ENCODE results near the gene MYBPC3.

Gene MYBPC3

DNA sequence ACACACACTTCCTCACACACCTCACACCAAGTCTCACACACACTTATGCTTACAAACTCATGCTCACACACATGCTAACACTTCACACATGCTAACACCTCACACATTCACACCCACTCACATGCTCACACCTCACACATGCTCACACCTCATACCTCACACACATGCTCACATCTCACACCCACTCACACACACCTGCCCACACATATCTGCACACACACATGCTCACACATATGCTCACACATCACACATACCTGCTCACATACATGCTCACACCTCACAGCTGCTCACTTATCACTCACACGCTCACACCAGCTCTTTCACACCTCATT lies 4.5 kb upstream of the MYBPC3 start:
- DNase-seq (ENCODE audit: low read depth): no peak

DNA sequence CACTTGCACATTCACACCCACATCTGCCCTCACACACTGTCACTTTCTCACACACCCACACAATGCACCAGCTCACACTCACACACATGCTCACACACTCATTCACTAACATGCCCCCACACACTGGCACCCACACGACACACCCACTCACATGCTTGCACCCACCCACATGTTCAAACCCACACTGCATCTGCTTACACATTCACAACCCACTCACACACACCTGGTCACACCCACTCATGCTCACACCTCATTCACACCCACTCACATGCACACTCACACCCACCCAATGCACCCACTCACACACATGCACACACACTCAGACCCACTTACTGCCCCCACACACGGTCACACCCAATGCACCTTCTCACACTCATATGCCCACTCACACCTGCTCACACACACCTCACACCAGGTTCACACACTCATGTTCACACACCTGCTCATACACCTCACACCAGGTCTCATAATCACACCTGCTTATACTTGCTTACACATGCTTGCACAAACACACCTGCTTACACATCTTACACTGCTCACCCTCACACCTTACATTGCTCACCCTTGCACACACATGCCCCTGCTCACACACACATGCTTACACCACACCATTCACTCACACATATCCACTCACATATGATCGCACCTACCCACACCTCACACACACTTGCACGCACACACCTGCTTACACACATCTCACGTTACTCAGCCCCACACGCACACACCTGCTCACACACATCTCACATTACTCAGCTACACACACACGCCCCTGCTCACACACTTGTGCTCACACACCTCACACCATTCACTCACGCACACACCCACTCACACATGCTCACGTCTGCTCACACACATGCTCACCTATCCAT lies 3.9 kb upstream of the MYBPC3 start:
- no peak for DNase-seq (ENCODE audit: low read depth)

- no peak for DNase-seq (ENCODE audit: low read depth)
These were observed 3.0 kb upstream of the MYBPC3 start for GRCh38 chr11:47355283-47356128.

GRCh38 chr11:47354913-47355282 lies 2.4 kb upstream of the MYBPC3 start:
- no peak for DNase-seq (ENCODE audit: low read depth)

DNA sequence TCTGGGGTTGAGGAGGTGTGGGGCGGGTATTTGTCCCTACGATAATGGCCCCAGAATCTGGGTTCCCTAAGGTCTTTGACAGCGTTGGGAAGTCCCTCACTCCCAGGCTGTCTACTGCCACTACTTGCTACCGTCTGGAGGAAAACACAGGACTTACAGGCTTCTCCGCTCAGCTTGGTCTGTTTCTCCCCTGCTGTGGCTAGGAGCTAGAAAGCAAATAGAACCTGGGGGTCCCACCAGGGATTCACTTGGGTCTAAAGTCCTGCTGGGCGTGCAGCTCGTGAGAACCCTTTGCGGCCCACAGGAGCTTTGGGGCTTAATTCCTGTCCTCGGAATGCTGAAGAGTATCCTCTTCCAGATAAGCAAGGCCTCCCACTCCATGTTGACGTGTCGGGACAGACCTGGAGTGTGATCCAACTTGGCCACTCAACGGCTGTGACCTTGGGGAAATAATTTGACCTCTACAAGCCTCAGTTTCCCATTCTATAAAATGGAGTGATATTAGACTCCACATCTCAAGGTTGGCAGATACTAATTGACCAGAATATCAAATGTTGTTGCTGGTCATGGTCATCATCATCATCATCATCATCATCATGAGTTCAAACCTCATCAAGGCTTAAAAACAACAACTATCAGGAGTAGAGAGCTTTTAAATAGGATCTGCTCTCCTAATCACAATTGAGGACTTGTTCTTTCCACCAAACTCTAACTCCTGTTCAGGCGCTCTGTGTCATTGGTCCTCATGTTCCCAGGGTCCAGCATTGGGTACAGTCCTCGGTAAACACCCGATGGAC lies 1.7 kb upstream of the MYBPC3 start:
- no peak for DNase-seq (ENCODE audit: low read depth)

GRCh38 chr11:47351156-47352126 lies 1.1 kb downstream of the MYBPC3 start:
- no peak for DNase-seq (ENCODE audit: low read depth)

DNA sequence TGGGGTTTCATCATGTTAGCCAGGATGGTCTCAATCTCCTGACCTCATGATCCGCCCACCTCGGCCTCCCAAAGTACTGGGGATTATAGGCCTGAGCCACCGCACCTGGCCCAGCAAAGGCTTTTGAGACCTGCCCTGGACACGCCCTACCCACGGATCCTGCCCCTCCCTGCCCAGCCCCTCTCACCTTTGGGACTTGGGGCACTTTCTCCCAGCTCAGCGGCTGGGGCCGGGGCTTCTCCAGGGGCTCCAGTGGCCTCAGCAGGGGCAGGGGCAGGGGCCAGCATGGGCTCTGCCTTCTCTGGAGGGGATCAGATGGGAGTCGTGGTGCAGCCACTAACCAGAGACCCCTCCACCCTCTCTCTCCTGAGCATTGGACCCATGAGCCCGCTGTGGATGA lies 2.2 kb downstream of the MYBPC3 start:
- DNase-seq (ENCODE audit: low read depth): no peak

- no peak for DNase-seq (ENCODE audit: low read depth)
These were observed 2.9 kb downstream of the MYBPC3 start for GRCh38 chr11:47349521-47350095.

- no peak for DNase-seq (ENCODE audit: low read depth)
These were observed 3.6 kb downstream of the MYBPC3 start for GRCh38 chr11:47348859-47349258.

- DNase-seq (ENCODE audit: low read depth): no peak
These were observed 4.2 kb downstream of the MYBPC3 start for GRCh38 chr11:47348131-47348802.

DNA sequence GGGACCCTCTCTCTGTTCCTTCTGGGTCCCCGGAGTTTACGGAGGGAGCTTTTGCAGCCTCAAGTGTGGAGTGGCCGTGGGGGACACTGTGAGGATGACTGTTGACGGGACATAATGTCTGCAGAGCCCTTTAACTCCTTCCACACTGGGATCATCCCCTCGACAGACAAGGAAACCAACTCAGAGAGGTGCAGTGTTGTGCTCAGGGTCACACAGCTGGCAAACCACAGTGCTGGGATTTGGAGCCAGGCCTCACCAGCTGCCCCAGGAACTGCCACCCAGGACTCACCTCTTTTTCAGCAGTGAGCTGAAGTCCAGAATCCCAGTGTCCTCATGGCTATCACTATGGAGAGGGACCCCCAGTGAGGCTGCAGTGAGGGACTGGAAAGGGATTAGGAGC lies 5.4 kb downstream of the MYBPC3 start:
- DNase-seq (ENCODE audit: low read depth): no peak

DNA sequence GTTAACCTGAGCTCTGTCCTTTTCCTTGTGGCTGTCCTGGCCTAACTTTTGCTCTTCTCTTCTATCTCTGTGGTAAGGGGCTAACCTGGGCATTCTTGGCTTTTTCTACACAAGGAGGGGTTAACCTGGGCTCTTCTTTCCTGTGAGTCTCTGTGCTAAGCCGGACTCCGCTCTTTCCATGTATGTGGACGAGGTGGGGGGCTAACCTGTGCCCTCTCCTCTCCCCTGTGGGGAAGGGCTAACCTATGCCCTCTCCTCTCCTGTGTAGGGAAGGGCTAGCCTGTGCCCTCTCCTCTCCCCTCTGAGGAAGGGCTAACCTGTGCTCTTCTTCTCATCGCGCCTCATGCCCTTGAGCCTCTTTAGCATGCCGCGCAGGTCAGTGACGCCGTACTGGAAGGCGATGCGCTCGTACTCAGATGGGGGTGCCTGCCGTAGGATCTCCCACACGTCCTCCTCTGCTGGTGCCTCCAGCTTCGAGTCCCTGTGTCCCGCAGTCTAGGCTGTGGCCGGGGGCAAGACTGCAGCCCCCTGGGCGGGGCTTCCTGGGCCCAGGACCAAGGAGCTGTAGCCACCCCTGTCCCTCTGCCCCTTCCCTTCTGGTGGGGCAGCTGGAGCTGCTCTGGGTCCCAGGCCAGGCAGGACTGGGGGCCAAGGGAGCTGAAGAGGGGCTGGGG lies 6.5 kb downstream of the MYBPC3 start:
- no peak for DNase-seq (ENCODE audit: low read depth)

- no peak for DNase-seq (ENCODE audit: low read depth)
These were observed 9.6 kb downstream of the MYBPC3 start for GRCh38 chr11:47342854-47343253.

DNA sequence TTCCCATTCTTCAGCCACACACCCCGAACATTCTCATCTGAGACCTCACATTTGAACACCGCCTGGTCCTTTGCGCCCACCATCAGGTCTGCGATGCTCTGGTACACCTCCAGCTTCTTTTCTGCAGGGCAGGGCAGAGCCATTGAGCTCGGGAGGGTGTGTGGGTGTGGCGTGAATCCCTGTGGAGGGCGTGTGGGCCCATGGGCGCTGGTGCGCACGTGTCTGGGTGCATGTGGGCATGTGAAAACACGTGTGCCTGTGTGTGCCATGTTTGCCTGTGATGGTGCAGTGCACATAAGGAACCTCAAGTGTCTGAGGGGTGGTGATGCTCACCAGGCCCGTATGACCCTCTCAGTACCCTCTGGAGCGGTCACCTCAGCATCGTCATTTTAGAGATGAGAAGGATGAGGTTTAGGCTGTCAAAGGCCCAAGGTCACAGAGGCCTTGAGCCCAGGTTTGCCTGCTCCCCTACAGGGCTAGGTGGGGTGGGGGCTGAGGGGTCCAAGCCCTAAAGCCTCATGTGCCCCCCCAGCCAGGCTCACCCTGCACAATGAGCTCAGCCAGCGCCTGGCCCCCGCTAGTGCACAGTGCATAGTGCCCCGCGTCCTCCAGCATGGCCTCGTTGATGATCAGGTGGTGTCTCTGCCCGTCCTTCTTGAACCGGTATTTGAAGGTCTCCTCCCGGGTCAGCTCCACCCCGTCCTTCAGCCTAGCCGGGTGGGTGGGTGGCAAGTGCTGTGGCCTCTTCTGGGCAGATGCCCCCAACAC lies 10.3 kb downstream of the MYBPC3 start:
- no peak for DNase-seq (ENCODE audit: low read depth)

GRCh38 chr11:47340980-47341775 lies 11.3 kb downstream of the MYBPC3 start:
- DNase-seq (ENCODE audit: low read depth): no peak

DNA sequence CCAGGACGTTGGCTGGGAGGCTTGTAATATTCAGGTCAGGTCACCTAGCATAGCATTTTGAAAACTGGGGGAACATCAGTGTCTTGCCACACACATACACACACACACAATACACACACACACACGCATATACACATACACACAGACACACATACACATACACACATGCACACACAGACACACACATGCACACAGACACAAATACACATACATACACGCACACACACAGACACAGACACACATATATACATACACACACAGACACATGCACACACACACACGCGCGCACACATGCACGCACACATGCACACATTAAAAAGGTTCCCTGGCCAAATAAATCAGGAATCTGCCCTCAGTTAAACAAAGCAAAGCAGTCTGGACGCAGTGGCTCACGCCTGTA lies 12.5 kb downstream of the MYBPC3 start:
- no peak for DNase-seq (ENCODE audit: low read depth)

DNA sequence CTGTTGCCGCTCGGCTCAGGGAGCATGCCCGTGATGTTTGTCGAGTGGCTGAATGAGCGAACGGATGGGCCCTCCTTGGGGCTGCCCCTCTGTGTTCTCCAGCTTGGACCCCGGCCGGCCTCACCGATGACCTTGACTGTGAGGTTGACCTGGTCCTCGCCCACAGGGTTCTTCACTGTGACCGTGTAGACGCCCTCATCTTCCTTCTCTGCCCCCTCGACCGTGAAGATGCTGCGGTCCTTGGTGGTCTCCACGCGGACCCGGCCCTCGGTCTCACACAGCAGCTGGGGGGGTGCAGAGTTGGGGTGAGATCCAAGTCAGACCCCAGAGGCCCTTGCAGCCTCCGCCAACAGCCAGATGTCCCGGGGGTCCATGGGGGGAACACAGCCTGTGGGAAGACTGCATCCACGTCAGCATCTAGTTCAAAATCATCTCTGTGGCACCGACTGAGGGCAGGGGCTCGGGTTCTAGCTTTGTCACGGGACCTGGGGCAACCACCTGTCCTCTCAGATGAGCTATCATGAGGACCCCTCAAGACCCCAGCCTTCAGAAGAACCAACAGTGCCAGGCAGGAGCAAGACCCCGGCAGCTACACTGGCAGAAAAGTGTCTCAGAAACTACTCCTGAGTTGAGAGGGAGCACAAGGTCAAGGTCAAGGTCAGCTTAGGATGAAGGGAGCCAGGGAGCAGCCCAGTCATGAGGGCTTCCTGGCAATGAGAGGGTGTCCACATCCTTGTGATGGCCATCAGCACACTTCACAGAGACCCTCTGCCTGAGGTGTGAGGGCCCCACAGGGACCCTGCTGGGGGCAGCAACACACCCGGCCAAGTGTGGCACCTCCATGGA lies 13.9 kb downstream of the MYBPC3 start:
- no peak for DNase-seq (ENCODE audit: low read depth)

Data from activated T-helper 1 cell treated with Interleukin-2 at 50 U/mL for 16 hours (primary cell).